K562 (cell line): ENCODE measurements around the gene RXYLT1. TPM values are rescaled to one million over a fixed set of nuclear protein-coding genes. Genes with fewer than 3 reads are reported as not detected.

ENCODE experiments used
- ARID1B ChIP-seq: fragments of 450-650 bp; IDR thresholded peaks from 2 replicates; pipeline ENCODE4 v1.6.1; 2016; ENCODE audit warnings: antibody characterized with exemption, mild to moderate bottlenecking, inconsistent platforms
- CBX1 ChIP-seq: sonication (generic); IDR thresholded peaks from 2 replicates; pipeline ENCODE4 v1.6.1; 2016; ENCODE audit warnings: antibody characterized with exemption, low read depth, mild to moderate bottlenecking
- DIDO1 ChIP-seq: fragments of 450-650 bp; IDR thresholded peaks from 2 replicates; pipeline ENCODE4 v1.6.1; 2016; ENCODE audit warnings: low read depth, missing biosample characterization, missing genetic modification characterization
- EP400 ChIP-seq: fragments of 450-650 bp; IDR thresholded peaks from 2 replicates; pipeline ENCODE4 v1.6.1; 2017; ENCODE audit warnings: antibody characterized with exemption, mild to moderate bottlenecking, moderate library complexity
- ETV1 ChIP-seq: fragments of 450-650 bp; conservative IDR thresholded peaks from 2 replicates; pipeline ENCODE4 v1.6.1; 2016; ENCODE audit warnings: missing genetic modification characterization, control low read depth, low read depth, missing compliant biosample characterization
- GABPB1 ChIP-seq: sonication (generic); formaldehyde crosslinking; IDR thresholded peaks from 2 replicates; pipeline ENCODE4 v1.8.0; 2022; ENCODE audit warnings: mild to moderate bottlenecking, missing genetic modification reagents
- HDAC1 ChIP-seq, 2 experiments: fragments of 450-650 bp; IDR thresholded peaks; 2 replicates each; pipeline ENCODE4 v1.6.1; 2016 to 2017; ENCODE audit warnings: inconsistent platforms in 1 of 2, mild to moderate bottlenecking in 1 of 2, moderate library complexity in 1 of 2
- JUND ChIP-seq, 2 experiments: IDR thresholded peaks; 2 replicates in 1 of 2; 3 replicates in 1 of 2; pipeline ENCODE4 v1.6.1; 2011; ENCODE audit warnings: borderline replicate concordance in 2 of 2, low read depth in 2 of 2, low read length in 2 of 2, improper control_type of control experiment in 1 of 2, missing biosample characterization in 1 of 2, missing genetic modification characterization in 1 of 2, missing genetic modification reagents in 1 of 2
- MTA1 ChIP-seq: fragments of 450-650 bp; IDR thresholded peaks from 2 replicates; pipeline ENCODE4 v1.6.1; 2017; ENCODE audit warnings: borderline replicate concordance
- POLR2AphosphoS5 ChIP-seq: IDR thresholded peaks from 2 replicates; pipeline ENCODE4 v1.6.1; 2011; ENCODE audit warnings: mild to moderate bottlenecking, low read depth, low read length, moderate library complexity; ENCODE audit not compliant: control insufficient read depth, insufficient read depth
- RBBP5 ChIP-seq: fragments of 200-600 bp; sonication (generic); IDR thresholded peaks from 2 replicates; pipeline ENCODE4 v1.6.1; 2012; ENCODE audit warnings: borderline replicate concordance, mild to moderate bottlenecking, low read length, control low read depth, inconsistent platforms; ENCODE audit not compliant: insufficient read depth, poor library complexity, severe bottlenecking
- SAP30 ChIP-seq: fragments of 200-600 bp; sonication (generic); IDR thresholded peaks from 2 replicates; pipeline ENCODE4 v1.6.1; 2012; ENCODE audit warnings: borderline replicate concordance, low read depth, mild to moderate bottlenecking, moderate library complexity, low read length, control low read depth, inconsistent platforms; ENCODE audit not compliant: insufficient read depth, poor library complexity, severe bottlenecking
- THRAP3 ChIP-seq: fragments of 450-650 bp; IDR thresholded peaks from 2 replicates; pipeline ENCODE4 v1.6.1; 2016; ENCODE audit warnings: mild to moderate bottlenecking, inconsistent platforms, borderline replicate concordance
- ZFP36 ChIP-seq: fragments of 150-350 bp; IDR thresholded peaks from 2 replicates; pipeline ENCODE4 v1.6.1; 2018; ENCODE audit warnings: low read length, low read depth; ENCODE audit not compliant: partially characterized antibody
- ZNF311 ChIP-seq: fragments of 250-450 bp; sonication (Bioruptor Pico); IDR thresholded peaks from 2 replicates; pipeline ENCODE4 v1.4.0; 2020; ENCODE audit warnings: mild to moderate bottlenecking, moderate library complexity
- ZNF561 ChIP-seq: fragments of 450-650 bp; formaldehyde crosslinking; conservative IDR thresholded peaks from 2 replicates; pipeline ENCODE4 v1.4.0; 2020; ENCODE audit warnings: mild to moderate bottlenecking, moderate library complexity
- ZNF696 ChIP-seq: fragments of 250-450 bp; sonication (Bioruptor Pico); conservative IDR thresholded peaks from 2 replicates; pipeline ENCODE4 v1.4.0; 2020; ENCODE audit warnings: mild to moderate bottlenecking, moderate library complexity
- polyA plus RNA-seq, 8 experiments: library from polyadenylated mRNA; depleted of rRNA in 4 of 8; stranded (reverse) in 5 of 8; unstranded in 3 of 8; fragments of >200 nt; fragmentation: Nextera tagmentation in 2 of 8; fragmentation: Illumina TruSeq in 1 of 8; extraction: Ambion mirVana in 2 of 8; extraction: Trizol in 1 of 8; gene quantifications; 2 replicates each; pipeline versions ENCODE4 v1.2.1 to v1.2.3, GENCODE V29; 2011 to 2014; ENCODE audit warnings: inconsistent platforms in 1 of 8, missing spikeins in 1 of 8
- total RNA-seq, 7 experiments: library from RNA; depleted of rRNA in 6 of 7; stranded (reverse); fragments of >200 nt in 6 of 7; fragmentation: Illumina TruSeq in 2 of 7; extraction: Trizol in 2 of 7; gene quantifications; 2 replicates each; pipeline versions ENCODE4 v1.2.1 to v1.2.3, GENCODE V29; 2011 to 2021; ENCODE audit warnings: low replicate concordance in 1 of 7
- TF ChIP-seq, protein P1 (sequence below): fragments of 250-450 bp; sonication (Bioruptor Pico); IDR thresholded peaks from 2 replicates; pipeline ENCODE4 v1.8.0; 2022; ENCODE audit warnings: inconsistent platforms
- TF ChIP-seq, protein P2 (sequence below): fragments of 250-450 bp; sonication (Bioruptor Pico); IDR thresholded peaks from 2 replicates; pipeline ENCODE4 v1.4.0; 2020; ENCODE audit warnings: mild to moderate bottlenecking

The RXYLT1 gene
- total and polyA plus RNA-seq, 9 of the 15 experiments (the other 6 are each of a cell fraction or from before 2014, with no cell fraction given), result 6.7 to 26.5 (median 20.9) TPM

GRCh38 chr12:63779498-63780481 lies at the start of gene RXYLT1 (continued):
- 0 out of 2 replicates have a peak, but pooled peaks have one; percentile 35 for TF ChIP-seq CBX1
- peak; percentile 86 for TF ChIP-seq RBBP5
- TF ChIP-seq ZFP36, result no peak
- peak; percentile 97 for TF ChIP-seq SAP30
- no peak for TF ChIP-seq DIDO1 (tag)
- TF ChIP-seq ZNF696 (CRISPR knock-in tag), result no peak
- no peak for TF ChIP-seq THRAP3
- TF ChIP-seq ARID1B, result no peak
- TF ChIP-seq, protein P1, sequence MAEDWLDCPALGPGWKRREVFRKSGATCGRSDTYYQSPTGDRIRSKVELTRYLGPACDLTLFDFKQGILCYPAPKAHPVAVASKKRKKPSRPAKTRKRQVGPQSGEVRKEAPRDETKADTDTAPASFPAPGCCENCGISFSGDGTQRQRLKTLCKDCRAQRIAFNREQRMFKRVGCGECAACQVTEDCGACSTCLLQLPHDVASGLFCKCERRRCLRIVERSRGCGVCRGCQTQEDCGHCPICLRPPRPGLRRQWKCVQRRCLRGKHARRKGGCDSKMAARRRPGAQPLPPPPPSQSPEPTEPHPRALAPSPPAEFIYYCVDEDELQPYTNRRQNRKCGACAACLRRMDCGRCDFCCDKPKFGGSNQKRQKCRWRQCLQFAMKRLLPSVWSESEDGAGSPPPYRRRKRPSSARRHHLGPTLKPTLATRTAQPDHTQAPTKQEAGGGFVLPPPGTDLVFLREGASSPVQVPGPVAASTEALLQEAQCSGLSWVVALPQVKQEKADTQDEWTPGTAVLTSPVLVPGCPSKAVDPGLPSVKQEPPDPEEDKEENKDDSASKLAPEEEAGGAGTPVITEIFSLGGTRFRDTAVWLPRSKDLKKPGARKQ (CRISPR knock-in tag), result no peak
- TF ChIP-seq MTA1, result 0 out of 2 replicates have a peak, but pooled peaks have one; percentile 35
- TF ChIP-seq, protein P2, sequence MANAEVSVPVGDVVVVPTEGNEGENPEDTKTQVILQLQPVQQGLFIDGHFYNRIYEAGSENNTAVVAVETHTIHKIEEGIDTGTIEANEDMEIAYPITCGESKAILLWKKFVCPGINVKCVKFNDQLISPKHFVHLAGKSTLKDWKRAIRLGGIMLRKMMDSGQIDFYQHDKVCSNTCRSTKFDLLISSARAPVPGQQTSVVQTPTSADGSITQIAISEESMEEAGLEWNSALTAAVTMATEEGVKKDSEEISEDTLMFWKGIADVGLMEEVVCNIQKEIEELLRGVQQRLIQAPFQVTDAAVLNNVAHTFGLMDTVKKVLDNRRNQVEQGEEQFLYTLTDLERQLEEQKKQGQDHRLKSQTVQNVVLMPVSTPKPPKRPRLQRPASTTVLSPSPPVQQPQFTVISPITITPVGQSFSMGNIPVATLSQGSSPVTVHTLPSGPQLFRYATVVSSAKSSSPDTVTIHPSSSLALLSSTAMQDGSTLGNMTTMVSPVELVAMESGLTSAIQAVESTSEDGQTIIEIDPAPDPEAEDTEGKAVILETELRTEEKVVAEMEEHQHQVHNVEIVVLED, result peak; percentile 51; the same call in 1 of the 2 replicates
- TF ChIP-seq ETV1 (tag), result peak; percentile 49; the same call in 1 of the 2 replicates
- no peak for TF ChIP-seq ZNF311
- TF ChIP-seq JUND (IDR thresholded peaks at IDR 0.05; ENCODE audit: borderline replicate concordance, low read depth, low read length), result no peak
- no peak for TF ChIP-seq JUND (tag; IDR thresholded peaks at IDR 0.05; ENCODE audit: borderline replicate concordance, low read depth, low read length)
- peak in 1 of 2 experiments; percentile 97; a peak in 2 of 4 replicates for TF ChIP-seq HDAC1 (IDR thresholded peaks at IDR 0.05)
- peak; percentile 71 for TF ChIP-seq POLR2AphosphoS5
- peak; percentile 90 for TF ChIP-seq EP400
- peak; percentile 52; the same call in 1 of the 2 replicates for TF ChIP-seq GABPB1 (CRISPR knock-in tag)
- no peak for TF ChIP-seq ZNF561
